Mammary epithelial cell (primary cell): ENCODE measurements around the gene KAZN.

Experiments
- EZH2 ChIP-seq: IDR thresholded peaks from 2 replicates; pipeline ENCODE4 v1.6.1; 2012; ENCODE audit warnings: low read length, inconsistent platforms, borderline replicate concordance
- TF ChIP-seq, protein P1 (sequence below), 2 donors: IDR thresholded peaks in 1 of 2; conservative IDR thresholded peaks in 1 of 2; 2 replicates each; pipeline ENCODE4 v1.5.1; 2011 to 2012; ENCODE audit warnings: inconsistent platforms in 2 of 2, low read length in 2 of 2, mild to moderate bottlenecking in 2 of 2, control low read depth in 1 of 2, low read depth in 1 of 2; ENCODE audit not compliant: insufficient read depth in 1 of 2; ENCODE audit errors: extremely low read depth in 1 of 2

DNA sequence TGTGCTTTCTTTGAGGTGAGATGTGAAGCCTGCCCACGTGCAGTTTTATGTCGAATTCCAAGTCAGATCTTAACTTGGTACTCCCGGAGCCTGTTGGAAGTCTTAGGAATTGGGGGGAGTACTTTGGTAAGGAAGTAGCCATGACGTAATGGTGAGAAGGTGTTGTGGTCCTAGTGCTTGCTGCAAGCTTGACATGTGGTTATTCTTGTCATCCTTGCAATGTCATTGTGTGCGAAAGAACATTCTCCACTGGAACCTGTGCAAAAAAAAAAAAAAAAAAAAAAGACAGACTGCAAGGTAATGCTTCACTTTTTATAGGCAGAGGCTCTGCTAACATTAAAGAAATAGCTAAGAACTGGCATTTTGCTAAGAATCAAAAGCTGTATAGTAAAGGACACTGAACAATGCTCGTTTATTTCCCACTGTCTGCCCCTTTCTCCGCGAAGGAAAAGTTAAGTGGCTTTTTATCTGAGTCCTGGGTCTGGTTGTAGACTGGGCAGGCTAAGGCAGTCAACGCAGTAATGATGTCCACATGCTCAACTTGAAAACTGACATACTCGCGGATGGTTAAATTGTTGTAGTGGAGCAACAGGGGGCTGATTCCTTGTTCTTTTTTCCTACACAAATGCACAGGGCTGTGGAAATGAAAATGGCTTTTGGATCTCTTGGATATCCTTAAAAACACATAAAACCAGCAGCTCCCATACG is 2.1 kb downstream of the KAZN start:
- TF ChIP-seq, protein P1, sequence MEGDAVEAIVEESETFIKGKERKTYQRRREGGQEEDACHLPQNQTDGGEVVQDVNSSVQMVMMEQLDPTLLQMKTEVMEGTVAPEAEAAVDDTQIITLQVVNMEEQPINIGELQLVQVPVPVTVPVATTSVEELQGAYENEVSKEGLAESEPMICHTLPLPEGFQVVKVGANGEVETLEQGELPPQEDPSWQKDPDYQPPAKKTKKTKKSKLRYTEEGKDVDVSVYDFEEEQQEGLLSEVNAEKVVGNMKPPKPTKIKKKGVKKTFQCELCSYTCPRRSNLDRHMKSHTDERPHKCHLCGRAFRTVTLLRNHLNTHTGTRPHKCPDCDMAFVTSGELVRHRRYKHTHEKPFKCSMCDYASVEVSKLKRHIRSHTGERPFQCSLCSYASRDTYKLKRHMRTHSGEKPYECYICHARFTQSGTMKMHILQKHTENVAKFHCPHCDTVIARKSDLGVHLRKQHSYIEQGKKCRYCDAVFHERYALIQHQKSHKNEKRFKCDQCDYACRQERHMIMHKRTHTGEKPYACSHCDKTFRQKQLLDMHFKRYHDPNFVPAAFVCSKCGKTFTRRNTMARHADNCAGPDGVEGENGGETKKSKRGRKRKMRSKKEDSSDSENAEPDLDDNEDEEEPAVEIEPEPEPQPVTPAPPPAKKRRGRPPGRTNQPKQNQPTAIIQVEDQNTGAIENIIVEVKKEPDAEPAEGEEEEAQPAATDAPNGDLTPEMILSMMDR (conservative IDR thresholded peaks at IDR 0.05 in 1 of 2, IDR thresholded peaks at IDR 0.05 in 1 of 2; ENCODE audit: extremely low read depth in 1 of 2, insufficient read depth in 1 of 2, low read depth in 1 of 2, low read length in 2 of 2): no peak
- no peak for TF ChIP-seq EZH2
